Measurements from ENCODE around the gene PPP1R18. TPM values are rescaled to one million over a fixed set of nuclear protein-coding genes. Genes with fewer than 3 reads are reported as not detected.

The PPP1R18 gene
- total and polyA plus RNA-seq, 9 of the 15 experiments (the other 6 are each of a cell fraction or from before 2014, with no cell fraction given): 12.0 to 99.2 (median 42.6) TPM

GRCh38 chr6:30722280-30723112, 36.1 kb upstream of the PPP1R18 start (continued):
- 0 out of 2 replicates have a peak, but pooled peaks have one; percentile 33 for TF ChIP-seq ZBTB2 (IDR thresholded peaks at IDR 0.05)
- no peak for TF ChIP-seq PCBP2 (IDR thresholded peaks at IDR 0.05; ENCODE audit: low read depth, low read length, poor library complexity, severe bottlenecking)
- TF ChIP-seq THRAP3 (IDR thresholded peaks at IDR 0.05; ENCODE audit: borderline replicate concordance): peak; percentile 87; the same call in 1 of the 2 replicates
- TF ChIP-seq MYNN (IDR thresholded peaks at IDR 0.05): peak; percentile 64
- TF ChIP-seq MYNN (CRISPR knock-in tag; IDR thresholded peaks at IDR 0.05): no peak
- no peak for TF ChIP-seq KLF10 (CRISPR knock-in tag; IDR thresholded peaks at IDR 0.05)
- no peak for TF ChIP-seq MECOM (CRISPR knock-in tag; IDR thresholded peaks at IDR 0.05)
- TF ChIP-seq, protein P1, sequence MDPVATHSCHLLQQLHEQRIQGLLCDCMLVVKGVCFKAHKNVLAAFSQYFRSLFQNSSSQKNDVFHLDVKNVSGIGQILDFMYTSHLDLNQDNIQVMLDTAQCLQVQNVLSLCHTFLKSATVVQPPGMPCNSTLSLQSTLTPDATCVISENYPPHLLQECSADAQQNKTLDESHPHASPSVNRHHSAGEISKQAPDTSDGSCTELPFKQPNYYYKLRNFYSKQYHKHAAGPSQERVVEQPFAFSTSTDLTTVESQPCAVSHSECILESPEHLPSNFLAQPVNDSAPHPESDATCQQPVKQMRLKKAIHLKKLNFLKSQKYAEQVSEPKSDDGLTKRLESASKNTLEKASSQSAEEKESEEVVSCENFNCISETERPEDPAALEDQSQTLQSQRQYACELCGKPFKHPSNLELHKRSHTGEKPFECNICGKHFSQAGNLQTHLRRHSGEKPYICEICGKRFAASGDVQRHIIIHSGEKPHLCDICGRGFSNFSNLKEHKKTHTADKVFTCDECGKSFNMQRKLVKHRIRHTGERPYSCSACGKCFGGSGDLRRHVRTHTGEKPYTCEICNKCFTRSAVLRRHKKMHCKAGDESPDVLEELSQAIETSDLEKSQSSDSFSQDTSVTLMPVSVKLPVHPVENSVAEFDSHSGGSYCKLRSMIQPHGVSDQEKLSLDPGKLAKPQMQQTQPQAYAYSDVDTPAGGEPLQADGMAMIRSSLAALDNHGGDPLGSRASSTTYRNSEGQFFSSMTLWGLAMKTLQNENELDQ (CRISPR knock-in tag; IDR thresholded peaks at IDR 0.05; ENCODE audit: borderline replicate concordance): no peak
- peak; percentile 57; the same call in 1 of the 2 replicates for TF ChIP-seq TARDBP (IDR thresholded peaks at IDR 0.05)
- TF ChIP-seq ZNF253 (CRISPR knock-in tag; conservative IDR thresholded peaks at IDR 0.05): no peak
- TF ChIP-seq PHF8 (IDR thresholded peaks at IDR 0.05; ENCODE audit: borderline replicate concordance, low read length): no peak
- TF ChIP-seq, protein P2, sequence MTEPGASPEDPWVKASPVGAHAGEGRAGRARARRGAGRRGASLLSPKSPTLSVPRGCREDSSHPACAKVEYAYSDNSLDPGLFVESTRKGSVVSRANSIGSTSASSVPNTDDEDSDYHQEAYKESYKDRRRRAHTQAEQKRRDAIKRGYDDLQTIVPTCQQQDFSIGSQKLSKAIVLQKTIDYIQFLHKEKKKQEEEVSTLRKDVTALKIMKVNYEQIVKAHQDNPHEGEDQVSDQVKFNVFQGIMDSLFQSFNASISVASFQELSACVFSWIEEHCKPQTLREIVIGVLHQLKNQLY (CRISPR knock-in tag; conservative IDR thresholded peaks at IDR 0.05): no peak
- TF ChIP-seq, protein P3, sequence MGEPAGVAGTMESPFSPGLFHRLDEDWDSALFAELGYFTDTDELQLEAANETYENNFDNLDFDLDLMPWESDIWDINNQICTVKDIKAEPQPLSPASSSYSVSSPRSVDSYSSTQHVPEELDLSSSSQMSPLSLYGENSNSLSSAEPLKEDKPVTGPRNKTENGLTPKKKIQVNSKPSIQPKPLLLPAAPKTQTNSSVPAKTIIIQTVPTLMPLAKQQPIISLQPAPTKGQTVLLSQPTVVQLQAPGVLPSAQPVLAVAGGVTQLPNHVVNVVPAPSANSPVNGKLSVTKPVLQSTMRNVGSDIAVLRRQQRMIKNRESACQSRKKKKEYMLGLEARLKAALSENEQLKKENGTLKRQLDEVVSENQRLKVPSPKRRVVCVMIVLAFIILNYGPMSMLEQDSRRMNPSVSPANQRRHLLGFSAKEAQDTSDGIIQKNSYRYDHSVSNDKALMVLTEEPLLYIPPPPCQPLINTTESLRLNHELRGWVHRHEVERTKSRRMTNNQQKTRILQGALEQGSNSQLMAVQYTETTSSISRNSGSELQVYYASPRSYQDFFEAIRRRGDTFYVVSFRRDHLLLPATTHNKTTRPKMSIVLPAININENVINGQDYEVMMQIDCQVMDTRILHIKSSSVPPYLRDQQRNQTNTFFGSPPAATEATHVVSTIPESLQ (CRISPR knock-in tag; IDR thresholded peaks at IDR 0.05): no peak
- TF ChIP-seq DIDO1 (tag; IDR thresholded peaks at IDR 0.05; ENCODE audit: low read depth): no peak
- no peak for TF ChIP-seq TCFL5 (CRISPR knock-in tag; conservative IDR thresholded peaks at IDR 0.05)
- TF ChIP-seq ELF4 (CRISPR knock-in tag; IDR thresholded peaks at IDR 0.05): no peak
- TF ChIP-seq ZNF12 (CRISPR knock-in tag; IDR thresholded peaks at IDR 0.05): no peak
- no peak for TF ChIP-seq ZNF146 (CRISPR knock-in tag; IDR thresholded peaks at IDR 0.05; ENCODE audit: unreplicated experiment)
- 0 out of 4 replicates have a peak, but pooled peaks of 1 of the 2 experiments have one; percentile 29 for TF ChIP-seq TEAD1 (CRISPR knock-in tag; IDR thresholded peaks at IDR 0.05)
- TF ChIP-seq, protein P4, sequence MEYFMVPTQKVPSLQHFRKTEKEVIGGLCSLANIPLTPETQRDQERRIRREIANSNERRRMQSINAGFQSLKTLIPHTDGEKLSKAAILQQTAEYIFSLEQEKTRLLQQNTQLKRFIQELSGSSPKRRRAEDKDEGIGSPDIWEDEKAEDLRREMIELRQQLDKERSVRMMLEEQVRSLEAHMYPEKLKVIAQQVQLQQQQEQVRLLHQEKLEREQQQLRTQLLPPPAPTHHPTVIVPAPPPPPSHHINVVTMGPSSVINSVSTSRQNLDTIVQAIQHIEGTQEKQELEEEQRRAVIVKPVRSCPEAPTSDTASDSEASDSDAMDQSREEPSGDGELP (CRISPR knock-in tag; IDR thresholded peaks at IDR 0.05; ENCODE audit: borderline replicate concordance): peak; percentile 73
